ENCODE measurements around the gene ERG. TPM values are rescaled to one million over a fixed set of nuclear protein-coding genes. Genes with fewer than 3 reads are reported as not detected.

ERG gene
- total RNA-seq, 1 experiment from 2014 or later, result 4.5 TPM

DNA sequence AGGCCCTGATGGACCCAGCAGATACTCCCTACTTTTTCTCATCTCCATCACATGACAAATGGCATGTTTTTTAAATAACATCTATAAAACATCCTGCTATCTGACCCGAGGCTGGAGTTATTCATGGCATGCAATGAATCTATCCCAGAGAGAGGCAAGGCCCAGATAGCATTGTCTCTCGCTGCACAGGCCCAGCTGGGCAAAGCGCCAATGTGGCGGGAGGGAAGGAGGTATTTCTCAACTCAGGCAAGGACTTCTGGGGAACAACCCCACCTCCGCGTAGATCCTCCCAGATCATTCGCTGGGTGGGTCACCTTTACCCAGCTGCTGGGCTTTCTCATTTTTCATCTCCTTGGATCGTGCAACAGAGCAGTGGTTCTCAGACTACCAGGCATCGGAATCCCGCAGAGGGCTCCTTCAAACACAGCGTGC, 59.8 kb downstream of the ERG start:
- Mint-ChIP-seq H3K36me3 (no peaks in the 10 kb centered on the region), H3K4me1 (0 out of 2 replicates have a peak, but pooled peaks cover 11% of the 10 kb centered on the region), H3K4me3 (no peak overlapping the region), H3K27ac (no peak overlapping the region), H3K27me3 (ENCODE audit: low read depth) (no peaks in the 10 kb centered on the region; the same call in 1 of the 2 replicates), H3K9me3 (no peaks in the 10 kb centered on the region)
- no peak for TF ChIP-seq SOX15 (CRISPR knock-in tag; IDR thresholded peaks at IDR 0.05)
- no peak for TF ChIP-seq ZBTB21 (CRISPR knock-in tag; IDR thresholded peaks at IDR 0.05; ENCODE audit: borderline replicate concordance)
- TF ChIP-seq, protein P1, sequence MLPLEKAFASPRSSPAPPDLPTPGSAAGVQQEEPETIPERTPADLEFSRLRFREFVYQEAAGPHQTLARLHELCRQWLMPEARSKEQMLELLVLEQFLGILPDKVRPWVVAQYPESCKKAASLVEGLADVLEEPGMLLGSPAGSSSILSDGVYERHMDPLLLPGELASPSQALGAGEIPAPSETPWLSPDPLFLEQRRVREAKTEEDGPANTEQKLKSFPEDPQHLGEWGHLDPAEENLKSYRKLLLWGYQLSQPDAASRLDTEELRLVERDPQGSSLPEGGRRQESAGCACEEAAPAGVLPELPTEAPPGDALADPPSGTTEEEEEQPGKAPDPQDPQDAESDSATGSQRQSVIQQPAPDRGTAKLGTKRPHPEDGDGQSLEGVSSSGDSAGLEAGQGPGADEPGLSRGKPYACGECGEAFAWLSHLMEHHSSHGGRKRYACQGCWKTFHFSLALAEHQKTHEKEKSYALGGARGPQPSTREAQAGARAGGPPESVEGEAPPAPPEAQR (CRISPR knock-in tag; IDR thresholded peaks at IDR 0.05), result no peak
- no peak for TF ChIP-seq GTF2I (CRISPR knock-in tag; conservative IDR thresholded peaks at IDR 0.05)
- TF ChIP-seq, protein P2, sequence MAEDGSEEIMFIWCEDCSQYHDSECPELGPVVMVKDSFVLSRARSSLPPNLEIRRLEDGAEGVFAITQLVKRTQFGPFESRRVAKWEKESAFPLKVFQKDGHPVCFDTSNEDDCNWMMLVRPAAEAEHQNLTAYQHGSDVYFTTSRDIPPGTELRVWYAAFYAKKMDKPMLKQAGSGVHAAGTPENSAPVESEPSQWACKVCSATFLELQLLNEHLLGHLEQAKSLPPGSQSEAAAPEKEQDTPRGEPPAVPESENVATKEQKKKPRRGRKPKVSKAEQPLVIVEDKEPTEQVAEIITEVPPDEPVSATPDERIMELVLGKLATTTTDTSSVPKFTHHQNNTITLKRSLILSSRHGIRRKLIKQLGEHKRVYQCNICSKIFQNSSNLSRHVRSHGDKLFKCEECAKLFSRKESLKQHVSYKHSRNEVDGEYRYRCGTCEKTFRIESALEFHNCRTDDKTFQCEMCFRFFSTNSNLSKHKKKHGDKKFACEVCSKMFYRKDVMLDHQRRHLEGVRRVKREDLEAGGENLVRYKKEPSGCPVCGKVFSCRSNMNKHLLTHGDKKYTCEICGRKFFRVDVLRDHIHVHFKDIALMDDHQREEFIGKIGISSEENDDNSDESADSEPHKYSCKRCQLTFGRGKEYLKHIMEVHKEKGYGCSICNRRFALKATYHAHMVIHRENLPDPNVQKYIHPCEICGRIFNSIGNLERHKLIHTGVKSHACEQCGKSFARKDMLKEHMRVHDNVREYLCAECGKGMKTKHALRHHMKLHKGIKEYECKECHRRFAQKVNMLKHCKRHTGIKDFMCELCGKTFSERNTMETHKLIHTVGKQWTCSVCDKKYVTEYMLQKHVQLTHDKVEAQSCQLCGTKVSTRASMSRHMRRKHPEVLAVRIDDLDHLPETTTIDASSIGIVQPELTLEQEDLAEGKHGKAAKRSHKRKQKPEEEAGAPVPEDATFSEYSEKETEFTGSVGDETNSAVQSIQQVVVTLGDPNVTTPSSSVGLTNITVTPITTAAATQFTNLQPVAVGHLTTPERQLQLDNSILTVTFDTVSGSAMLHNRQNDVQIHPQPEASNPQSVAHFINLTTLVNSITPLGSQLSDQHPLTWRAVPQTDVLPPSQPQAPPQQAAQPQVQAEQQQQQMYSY (CRISPR knock-in tag; IDR thresholded peaks at IDR 0.05), result no peak
- TF ChIP-seq ZNF416 (CRISPR knock-in tag; IDR thresholded peaks at IDR 0.05), result no peak
- no peak for TF ChIP-seq JAZF1 (CRISPR knock-in tag; IDR thresholded peaks at IDR 0.05)
- TF ChIP-seq, protein P3, sequence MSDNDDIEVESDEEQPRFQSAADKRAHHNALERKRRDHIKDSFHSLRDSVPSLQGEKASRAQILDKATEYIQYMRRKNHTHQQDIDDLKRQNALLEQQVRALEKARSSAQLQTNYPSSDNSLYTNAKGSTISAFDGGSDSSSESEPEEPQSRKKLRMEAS (CRISPR knock-in tag; IDR thresholded peaks at IDR 0.05), result no peak
- TF ChIP-seq, protein P4, sequence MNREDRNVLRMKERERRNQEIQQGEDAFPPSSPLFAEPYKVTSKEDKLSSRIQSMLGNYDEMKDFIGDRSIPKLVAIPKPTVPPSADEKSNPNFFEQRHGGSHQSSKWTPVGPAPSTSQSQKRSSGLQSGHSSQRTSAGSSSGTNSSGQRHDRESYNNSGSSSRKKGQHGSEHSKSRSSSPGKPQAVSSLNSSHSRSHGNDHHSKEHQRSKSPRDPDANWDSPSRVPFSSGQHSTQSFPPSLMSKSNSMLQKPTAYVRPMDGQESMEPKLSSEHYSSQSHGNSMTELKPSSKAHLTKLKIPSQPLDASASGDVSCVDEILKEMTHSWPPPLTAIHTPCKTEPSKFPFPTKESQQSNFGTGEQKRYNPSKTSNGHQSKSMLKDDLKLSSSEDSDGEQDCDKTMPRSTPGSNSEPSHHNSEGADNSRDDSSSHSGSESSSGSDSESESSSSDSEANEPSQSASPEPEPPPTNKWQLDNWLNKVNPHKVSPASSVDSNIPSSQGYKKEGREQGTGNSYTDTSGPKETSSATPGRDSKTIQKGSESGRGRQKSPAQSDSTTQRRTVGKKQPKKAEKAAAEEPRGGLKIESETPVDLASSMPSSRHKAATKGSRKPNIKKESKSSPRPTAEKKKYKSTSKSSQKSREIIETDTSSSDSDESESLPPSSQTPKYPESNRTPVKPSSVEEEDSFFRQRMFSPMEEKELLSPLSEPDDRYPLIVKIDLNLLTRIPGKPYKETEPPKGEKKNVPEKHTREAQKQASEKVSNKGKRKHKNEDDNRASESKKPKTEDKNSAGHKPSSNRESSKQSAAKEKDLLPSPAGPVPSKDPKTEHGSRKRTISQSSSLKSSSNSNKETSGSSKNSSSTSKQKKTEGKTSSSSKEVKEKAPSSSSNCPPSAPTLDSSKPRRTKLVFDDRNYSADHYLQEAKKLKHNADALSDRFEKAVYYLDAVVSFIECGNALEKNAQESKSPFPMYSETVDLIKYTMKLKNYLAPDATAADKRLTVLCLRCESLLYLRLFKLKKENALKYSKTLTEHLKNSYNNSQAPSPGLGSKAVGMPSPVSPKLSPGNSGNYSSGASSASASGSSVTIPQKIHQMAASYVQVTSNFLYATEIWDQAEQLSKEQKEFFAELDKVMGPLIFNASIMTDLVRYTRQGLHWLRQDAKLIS (CRISPR knock-in tag; IDR thresholded peaks at IDR 0.05; ENCODE audit: borderline replicate concordance), result no peak
- no peak for TF ChIP-seq ATF1 (CRISPR knock-in tag; IDR thresholded peaks at IDR 0.05)
- TF ChIP-seq, protein P5, sequence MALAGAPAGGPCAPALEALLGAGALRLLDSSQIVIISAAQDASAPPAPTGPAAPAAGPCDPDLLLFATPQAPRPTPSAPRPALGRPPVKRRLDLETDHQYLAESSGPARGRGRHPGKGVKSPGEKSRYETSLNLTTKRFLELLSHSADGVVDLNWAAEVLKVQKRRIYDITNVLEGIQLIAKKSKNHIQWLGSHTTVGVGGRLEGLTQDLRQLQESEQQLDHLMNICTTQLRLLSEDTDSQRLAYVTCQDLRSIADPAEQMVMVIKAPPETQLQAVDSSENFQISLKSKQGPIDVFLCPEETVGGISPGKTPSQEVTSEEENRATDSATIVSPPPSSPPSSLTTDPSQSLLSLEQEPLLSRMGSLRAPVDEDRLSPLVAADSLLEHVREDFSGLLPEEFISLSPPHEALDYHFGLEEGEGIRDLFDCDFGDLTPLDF (CRISPR knock-in tag; IDR thresholded peaks at IDR 0.05), result no peak
- TF ChIP-seq, protein P6, sequence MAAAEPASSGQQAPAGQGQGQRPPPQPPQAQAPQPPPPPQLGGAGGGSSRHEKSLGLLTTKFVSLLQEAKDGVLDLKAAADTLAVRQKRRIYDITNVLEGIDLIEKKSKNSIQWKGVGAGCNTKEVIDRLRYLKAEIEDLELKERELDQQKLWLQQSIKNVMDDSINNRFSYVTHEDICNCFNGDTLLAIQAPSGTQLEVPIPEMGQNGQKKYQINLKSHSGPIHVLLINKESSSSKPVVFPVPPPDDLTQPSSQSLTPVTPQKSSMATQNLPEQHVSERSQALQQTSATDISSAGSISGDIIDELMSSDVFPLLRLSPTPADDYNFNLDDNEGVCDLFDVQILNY (CRISPR knock-in tag; IDR thresholded peaks at IDR 0.05), result no peak
- no peak for TF ChIP-seq FOXP1 (CRISPR knock-in tag; IDR thresholded peaks at IDR 0.05; ENCODE audit: borderline replicate concordance)
- POLR2A ChIA-PET, result no interaction called here
- DNase-seq (ENCODE audit: low spot score), result no peak
- no peak for ATAC-seq
- CTCF ChIA-PET, result no interaction called here

DNA sequence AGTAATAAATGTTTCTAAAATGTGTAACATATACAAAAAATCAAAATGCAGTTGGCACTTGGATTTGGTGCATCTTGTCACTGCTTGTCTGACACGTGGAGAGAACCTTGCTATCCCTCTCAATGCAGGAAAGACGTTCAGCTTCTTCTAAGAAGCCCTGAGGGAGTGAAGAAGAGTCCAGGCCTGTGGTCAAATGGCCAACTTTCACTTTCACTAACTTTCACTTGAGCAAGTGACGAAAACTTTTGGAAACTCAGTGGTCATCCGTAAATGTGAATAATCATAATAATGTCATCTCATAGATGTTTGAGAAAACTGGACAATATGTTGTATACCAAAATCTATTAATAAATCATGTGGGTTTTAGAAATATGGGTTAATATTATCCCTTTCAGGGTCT, 61.9 kb downstream of the ERG start:
- no peak for ATAC-seq
- POLR2A ChIA-PET, result no interaction called here
- 0 out of 2 replicates have a peak, but pooled peaks cover 11% of the 10 kb centered on the region for H3K4me1 Mint-ChIP-seq
- CTCF ChIA-PET, result interaction anchor here (0.7 kb wide), 1 partner anchor 192 kb away, joined by 4 read pairs; no protein-coding TSS in a partner anchor
- H3K36me3 Mint-ChIP-seq, result no peaks in the 10 kb centered on the region
- H3K4me3 Mint-ChIP-seq, result no peak overlapping the region
- H3K9me3 Mint-ChIP-seq, result no peaks in the 10 kb centered on the region
- no peak overlapping the region for H3K27ac Mint-ChIP-seq
- no peak for DNase-seq (ENCODE audit: low spot score)
- no peaks in the 10 kb centered on the region; the same call in 1 of the 2 replicates for H3K27me3 Mint-ChIP-seq (ENCODE audit: low read depth)
- TF ChIP-seq, protein P7, sequence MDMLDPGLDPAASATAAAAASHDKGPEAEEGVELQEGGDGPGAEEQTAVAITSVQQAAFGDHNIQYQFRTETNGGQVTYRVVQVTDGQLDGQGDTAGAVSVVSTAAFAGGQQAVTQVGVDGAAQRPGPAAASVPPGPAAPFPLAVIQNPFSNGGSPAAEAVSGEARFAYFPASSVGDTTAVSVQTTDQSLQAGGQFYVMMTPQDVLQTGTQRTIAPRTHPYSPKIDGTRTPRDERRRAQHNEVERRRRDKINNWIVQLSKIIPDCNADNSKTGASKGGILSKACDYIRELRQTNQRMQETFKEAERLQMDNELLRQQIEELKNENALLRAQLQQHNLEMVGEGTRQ (CRISPR knock-in tag; IDR thresholded peaks at IDR 0.05), result no peak
- TF ChIP-seq GRHL2 (CRISPR knock-in tag; IDR thresholded peaks at IDR 0.05; ENCODE audit: insufficient replicate concordance, severe bottlenecking) (no peak), ZNF138 (CRISPR knock-in tag; conservative IDR thresholded peaks at IDR 0.05) (no peak), NR3C1 (CRISPR knock-in tag; conservative IDR thresholded peaks at IDR 0.05; ENCODE audit: low read depth) (no peak)
- TF ChIP-seq, protein P8, sequence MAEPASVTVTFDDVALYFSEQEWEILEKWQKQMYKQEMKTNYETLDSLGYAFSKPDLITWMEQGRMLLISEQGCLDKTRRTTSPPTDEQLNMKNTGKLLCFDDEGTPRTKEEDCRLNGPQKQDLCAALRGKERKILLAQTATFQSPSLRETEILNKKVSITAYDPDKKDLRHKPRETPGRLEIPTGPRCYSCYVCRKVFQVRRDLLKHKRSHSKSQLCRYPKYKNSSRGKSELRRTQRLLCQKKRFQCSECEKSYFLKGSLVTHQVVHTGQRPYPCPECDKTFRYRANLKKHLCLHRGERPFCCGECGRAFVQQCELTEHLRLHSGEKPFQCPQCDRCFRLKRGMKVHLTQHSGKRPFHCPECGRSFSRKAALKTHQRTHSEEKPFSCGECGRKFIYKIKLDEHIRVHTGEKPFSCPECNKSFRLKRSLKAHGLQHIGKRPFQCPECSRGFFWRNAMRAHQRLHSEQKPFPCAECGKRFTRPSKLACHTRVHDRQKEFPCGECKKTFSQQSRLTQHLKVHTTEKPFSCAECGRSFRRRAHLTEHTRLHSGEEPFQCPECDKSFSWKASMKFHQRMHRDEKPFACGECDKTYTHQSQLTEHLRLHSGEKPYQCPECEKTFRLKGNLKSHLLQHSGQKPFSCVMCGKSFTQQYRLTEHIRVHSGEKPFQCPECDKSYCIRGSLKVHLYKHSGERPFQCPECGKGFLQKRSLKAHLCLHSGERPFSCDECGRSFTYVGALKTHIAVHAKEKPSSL (CRISPR knock-in tag; conservative IDR thresholded peaks at IDR 0.05), result no peak
- TF ChIP-seq, protein P9, sequence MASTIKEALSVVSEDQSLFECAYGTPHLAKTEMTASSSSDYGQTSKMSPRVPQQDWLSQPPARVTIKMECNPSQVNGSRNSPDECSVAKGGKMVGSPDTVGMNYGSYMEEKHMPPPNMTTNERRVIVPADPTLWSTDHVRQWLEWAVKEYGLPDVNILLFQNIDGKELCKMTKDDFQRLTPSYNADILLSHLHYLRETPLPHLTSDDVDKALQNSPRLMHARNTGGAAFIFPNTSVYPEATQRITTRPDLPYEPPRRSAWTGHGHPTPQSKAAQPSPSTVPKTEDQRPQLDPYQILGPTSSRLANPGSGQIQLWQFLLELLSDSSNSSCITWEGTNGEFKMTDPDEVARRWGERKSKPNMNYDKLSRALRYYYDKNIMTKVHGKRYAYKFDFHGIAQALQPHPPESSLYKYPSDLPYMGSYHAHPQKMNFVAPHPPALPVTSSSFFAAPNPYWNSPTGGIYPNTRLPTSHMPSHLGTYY (CRISPR knock-in tag; IDR thresholded peaks at IDR 0.05), result no peak

Data from WTC11 (cell line).